Keratinocyte (primary cell): ENCODE results near the gene IL1A.

Experiments
- EZH2 ChIP-seq: IDR thresholded peaks from one replicate; pipeline ENCODE4 v1.6.1; 2012; ENCODE audit warnings: inconsistent platforms, mild to moderate bottlenecking, low read length, moderate library complexity
- TF ChIP-seq, protein P1 (sequence below), 3 experiments: IDR thresholded peaks in 1 of 3; conservative IDR thresholded peaks in 1 of 3; optimal IDR thresholded peaks in 1 of 3; 2 replicates in 2 of 3; 3 replicates in 1 of 3; pipeline versions ENCODE3 to v1.5.1; 2011; ENCODE audit warnings: low read length in 3 of 3, mild to moderate bottlenecking in 3 of 3, moderate library complexity in 2 of 3, control low read depth in 1 of 3, inconsistent platforms in 1 of 3; ENCODE audit not compliant: insufficient read depth in 2 of 3; ENCODE audit errors: extremely low read depth in 1 of 3

DNA sequence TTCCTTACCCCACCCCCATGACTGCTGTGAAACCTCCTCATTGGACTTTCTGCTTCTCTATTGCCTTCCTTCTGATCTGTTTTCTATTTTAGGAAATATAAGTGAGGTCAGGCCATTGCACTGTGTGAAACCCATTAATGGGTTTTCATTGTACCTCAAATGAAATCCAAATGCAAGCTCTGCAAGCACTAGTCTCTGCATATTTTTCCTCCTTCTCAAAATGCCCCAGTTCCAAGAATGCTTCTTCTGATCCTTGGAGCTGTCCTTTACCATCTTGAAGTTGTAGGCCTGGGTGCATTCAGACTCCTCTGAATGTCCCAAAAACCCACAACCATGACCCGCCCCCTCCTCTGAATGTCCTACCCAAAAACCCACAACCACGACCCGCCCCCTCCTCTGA, 8.2 kb downstream of the IL1A start:
- TF ChIP-seq, protein P1, sequence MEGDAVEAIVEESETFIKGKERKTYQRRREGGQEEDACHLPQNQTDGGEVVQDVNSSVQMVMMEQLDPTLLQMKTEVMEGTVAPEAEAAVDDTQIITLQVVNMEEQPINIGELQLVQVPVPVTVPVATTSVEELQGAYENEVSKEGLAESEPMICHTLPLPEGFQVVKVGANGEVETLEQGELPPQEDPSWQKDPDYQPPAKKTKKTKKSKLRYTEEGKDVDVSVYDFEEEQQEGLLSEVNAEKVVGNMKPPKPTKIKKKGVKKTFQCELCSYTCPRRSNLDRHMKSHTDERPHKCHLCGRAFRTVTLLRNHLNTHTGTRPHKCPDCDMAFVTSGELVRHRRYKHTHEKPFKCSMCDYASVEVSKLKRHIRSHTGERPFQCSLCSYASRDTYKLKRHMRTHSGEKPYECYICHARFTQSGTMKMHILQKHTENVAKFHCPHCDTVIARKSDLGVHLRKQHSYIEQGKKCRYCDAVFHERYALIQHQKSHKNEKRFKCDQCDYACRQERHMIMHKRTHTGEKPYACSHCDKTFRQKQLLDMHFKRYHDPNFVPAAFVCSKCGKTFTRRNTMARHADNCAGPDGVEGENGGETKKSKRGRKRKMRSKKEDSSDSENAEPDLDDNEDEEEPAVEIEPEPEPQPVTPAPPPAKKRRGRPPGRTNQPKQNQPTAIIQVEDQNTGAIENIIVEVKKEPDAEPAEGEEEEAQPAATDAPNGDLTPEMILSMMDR (optimal IDR thresholded peaks at IDR 0.05 in 1 of 3, IDR thresholded peaks at IDR 0.05 in 1 of 3, conservative IDR thresholded peaks at IDR 0.05 in 1 of 3; ENCODE audit: extremely low read depth in 1 of 3, insufficient read depth in 2 of 3, low read length in 3 of 3): no peak
- TF ChIP-seq EZH2: no peak
